Measurements from ENCODE around the gene KLC3.

The KLC3 gene

DNA sequence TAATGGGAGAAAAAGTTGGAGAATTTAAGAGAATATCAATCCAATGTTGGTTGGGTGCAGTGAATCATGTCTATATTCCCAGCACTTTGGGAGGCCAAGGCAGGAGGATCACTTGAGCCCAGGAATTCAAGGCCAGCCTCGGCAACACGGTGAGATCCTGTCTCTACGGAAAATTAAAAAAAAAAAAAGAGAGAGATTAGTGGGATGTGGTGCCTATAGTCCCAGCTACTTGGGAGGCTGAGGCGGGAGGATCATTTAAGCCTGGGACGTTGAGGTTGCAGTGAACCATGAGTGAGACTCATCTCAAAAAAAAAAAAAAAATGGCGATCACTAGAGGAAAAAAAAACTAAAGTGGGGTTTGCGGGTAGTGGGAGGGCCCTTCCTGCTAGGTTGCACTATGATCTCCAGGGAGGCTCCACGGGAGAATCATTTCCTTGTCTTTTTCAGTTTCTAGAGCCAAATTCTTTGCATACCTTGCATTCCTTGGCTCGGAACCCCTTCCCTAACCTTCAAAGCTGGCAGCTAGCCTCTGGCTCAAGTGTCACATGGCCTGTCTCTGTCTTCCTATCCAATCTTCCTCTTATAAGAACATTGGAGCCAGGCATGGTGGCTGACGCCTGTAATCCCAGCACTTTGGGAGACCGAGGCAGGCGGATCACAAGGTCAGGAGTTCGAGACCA is 35.6 kb downstream of the KLC3 start:
- peak; percentile 82 for DNase-seq (ENCODE audit: low read depth)

DNA sequence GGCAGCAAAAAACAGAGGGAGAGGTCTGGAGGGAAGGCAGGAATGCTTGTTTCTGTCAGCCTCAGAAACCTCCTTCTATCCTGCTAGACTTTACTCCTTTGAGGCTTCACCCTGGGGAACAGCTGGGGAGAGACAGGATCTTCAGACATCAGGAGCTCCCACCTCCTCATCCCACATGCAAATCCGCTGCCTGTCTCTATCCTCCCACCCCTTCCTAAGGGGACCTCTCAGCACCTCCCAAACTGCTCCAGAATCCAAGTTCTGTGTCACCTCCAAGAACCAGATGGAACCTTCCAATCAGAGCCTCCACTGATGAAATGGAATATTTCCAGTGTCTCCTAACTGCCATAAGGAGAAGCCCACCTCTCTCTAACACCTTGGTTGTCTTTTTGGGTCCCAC is 39.6 kb downstream of the KLC3 start:
- no peak for DNase-seq (ENCODE audit: low read depth)

DNA sequence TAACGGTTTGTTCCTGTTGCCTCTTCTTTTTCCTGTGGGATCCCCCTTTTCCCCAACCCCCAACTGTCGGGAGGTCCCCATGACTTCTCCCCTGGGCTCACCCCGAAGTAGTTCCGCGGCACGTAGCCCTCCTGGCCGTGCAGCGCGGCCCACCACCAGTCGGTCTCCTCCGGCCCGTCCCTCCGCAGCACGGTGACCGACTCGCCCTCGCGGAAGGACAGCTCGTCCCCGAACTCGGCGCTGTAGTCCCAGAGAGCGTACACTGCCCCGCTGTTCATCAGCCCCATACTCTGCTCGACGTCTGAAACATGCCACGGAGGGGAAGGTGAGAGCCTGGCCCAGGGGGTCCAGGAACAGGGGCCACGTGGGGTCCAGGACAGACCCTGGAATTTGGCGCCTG is 41.9 kb downstream of the KLC3 start:
- no peak for DNase-seq (ENCODE audit: low read depth)

DNA sequence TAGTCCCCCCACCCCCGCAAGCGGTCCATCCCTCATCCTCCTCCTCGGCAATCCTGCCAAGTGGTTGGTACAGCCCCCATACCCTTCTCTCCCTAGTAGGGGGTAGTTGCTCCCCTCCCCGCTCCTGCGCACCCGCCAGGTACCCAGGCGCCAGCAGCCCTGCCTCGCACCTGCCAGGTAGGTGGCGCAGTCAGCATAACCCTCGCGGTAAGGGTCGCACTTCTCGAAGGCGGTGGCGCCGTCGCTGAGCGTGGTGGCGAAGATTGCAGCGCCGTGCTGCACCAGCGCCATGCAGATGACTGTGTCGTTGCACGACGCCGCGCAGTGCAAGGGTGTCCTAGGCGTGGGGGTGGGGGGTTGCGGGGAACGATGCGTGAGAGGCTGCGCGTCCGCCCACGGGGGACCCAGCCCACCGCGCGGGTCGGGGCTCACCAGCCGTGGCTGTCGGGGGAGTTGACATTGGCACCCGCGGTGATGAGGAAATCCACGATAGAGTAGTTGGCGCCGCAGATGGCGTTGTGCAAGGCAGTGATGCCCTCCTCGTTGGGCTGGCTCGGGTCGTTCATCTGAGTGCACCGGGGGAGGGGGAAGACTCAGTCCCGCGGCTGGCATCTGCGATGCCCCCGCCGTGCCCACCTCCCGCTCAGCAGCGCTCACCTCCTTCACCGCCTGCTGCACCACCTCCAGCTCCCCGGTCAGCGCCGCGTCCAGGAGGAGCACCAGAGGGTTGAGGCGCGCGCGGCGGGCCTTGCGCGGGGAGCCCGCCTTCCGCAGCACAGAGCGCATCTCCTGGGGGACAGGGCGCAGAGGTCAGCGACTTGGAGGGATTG is 45.1 kb downstream of the KLC3 start:
- no peak for DNase-seq (ENCODE audit: low read depth)

- no peak for DNase-seq (ENCODE audit: low read depth)
These were observed 50.8 kb downstream of the KLC3 start for GRCh38 chr19:45391346-45391745.

DNA sequence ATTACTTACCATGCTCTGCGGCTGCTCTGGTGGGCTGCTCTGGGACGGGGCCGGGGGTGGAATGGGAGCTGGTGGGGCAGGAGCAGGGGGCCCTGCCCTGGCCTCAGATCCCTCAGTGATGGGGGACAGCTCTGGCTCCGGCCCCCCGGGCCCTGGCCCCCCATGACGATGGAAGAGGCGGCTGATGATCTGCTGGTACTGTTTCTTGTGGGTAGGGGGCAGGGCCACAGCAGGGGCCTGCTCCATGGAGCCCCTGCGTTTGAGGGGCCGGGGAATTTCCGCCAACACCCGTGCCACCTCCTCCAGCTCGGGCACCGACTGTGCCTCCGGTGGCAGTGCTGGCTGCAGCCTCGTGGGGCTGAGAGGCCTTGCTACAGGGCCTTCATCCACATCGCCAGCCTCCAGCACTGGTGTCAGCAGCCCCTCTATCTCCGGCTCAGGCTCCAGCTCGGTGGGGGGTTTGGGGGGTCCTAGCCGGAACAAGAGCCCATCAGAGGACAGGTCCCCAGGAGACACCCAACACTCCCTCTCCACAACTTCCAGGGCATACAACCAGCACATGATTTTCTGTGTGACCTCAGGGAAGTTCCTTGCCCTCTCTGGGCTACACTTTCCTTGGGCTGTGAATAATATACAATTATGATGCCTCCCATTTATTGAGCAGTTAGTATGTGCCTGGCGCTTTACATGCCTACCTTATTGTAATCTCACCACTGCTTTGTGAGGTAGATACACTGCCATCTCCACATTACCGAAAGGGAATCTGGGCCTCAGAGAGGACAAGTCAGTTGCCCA is 51.5 kb downstream of the KLC3 start:
- DNase-seq (ENCODE audit: low read depth) = no peak

GRCh38 chr19:45395821-45396617 is 55.5 kb downstream of the KLC3 start:
- DNase-seq (ENCODE audit: low read depth) = no peak

DNA sequence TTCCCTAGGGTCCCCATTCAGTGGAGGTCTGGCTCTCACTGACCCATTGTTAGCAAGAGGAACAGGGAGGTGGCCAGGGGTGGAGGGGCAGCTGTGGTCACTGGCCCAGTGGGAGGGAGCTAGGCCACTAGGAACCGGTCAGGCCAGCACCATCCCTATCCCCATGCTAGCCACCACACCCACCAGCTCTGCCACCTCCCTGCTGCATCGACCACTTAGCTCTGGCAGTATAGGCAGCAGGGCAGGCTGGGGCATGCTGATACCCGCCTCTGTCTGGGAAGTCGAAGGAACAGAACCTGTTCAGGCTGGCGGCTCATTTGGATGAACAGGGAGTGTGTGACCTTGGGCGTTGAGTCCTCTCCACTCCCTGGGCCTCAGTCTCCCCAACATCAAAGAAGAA is 59.6 kb downstream of the KLC3 start:
- DNase-seq (ENCODE audit: low read depth) = no peak

Measured in fibroblast of the conjunctiva (primary cell).